GM19240 (cell line): Measurements from ENCODE around the gene COX10.
"Not testable (repeated sequence)": the region's sequence is repeated elsewhere in the genome, so short reads cannot be mapped to it uniquely, and the experiment has no call there.

Source experiments
- DNase-seq: peaks from one replicate; pipeline ENCODE4 v3.0.0; 2011; ENCODE audit warnings: low spot score; ENCODE audit not compliant: insufficient read length

Gene COX10

DNA sequence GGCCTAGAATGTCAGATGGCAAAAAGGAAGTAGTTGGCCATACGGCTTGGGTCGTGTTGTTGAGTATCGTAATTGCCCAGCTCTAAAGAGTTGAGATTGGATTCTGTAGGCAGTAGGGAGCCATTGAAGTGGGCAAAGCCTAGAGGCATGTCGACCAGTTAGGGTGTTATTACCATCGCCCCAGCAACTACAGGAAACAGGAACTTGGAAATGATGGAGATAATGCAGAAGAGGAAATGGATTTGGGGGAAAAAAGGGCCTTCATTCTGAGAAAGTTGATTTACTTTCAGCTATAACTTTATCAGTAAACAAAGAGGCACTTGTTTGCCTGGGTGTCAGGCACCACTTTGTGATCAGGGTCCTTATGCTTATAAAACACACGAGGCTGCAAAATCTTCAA, 52.6 kb downstream of the COX10 start:
- no peak for DNase-seq

DNA sequence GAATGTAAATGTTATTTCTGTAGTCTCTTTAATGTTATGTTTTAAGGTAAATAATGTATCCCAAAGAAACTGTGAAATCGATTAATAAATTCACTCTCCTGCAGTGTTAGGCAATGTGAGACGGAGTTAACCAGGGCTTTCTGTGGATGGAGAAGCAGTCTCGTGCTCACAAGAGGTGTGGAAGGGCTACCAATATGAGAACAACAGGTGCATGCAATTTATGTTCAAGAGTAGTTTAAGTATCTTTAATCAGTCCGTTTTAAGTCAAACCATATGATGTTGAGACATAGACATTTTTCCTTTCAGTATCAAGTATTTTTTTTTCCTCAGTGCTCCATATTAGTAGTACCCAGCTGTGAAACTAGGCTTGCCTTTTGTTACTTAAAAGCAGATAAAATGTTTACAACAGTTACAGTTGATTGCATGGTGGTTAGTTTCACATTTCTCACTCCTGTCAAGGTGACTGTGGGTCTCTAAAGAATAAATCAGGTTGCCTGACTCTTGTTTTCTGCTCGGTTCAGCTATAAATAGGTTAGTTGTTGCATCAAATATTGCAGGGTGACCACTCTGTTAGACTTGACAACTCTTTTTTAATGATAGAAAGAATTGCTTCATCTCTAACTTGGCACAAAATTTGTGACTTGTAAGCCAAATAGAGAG, 54.4 kb downstream of the COX10 start:
- DNase-seq, result no peak

DNA sequence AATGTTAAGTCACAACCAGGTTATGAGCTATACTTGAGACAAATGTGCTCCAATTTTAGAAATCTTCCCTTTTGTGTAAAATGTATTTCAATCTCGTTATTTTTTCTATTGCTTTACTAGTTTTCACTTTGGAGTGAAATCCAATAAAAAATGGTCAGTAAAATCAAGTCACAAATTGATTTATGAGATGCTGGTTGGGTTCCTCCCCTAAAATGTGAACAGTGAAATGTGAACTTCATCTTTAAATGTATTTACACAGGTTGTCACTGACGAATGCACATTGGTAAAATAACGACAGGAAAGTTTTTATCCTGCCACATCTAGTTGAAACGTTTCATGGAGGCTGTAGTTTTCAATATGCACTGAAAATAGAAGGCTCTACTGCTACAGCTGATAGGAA, 55.5 kb downstream of the COX10 start:
- DNase-seq, result no peak

DNA sequence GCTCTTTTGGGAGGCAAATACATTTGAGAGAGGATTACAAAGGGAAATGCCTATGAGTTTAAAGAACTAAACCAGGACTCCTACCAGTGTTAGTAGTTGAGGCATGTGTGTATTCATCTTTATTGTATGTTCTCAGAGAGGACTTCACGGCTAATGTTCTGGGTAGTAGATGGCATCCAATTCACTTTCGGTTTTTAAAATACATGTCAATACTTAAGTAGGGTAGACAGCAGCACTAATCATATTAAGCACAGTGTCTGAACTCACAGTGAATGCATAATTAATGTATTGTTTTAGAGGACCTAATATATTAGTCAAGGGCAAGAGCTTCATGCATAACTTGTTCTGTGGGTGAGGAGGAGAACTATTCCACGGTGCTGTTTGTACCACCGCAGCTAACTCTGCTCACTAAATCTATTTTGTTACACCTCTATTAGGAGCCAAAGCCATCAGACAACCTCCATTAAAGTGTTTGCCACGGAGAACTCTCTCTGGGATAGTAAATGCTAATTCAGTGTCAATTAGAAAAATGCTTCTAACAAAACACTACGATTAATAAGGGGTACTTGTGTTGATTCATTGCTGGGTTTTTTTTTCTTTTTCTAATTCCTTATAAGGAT, 56.3 kb downstream of the COX10 start:
- no peak for DNase-seq

GRCh38 chr17:14133104-14133503, 63.8 kb downstream of the COX10 start:
- DNase-seq, result no peak

DNA sequence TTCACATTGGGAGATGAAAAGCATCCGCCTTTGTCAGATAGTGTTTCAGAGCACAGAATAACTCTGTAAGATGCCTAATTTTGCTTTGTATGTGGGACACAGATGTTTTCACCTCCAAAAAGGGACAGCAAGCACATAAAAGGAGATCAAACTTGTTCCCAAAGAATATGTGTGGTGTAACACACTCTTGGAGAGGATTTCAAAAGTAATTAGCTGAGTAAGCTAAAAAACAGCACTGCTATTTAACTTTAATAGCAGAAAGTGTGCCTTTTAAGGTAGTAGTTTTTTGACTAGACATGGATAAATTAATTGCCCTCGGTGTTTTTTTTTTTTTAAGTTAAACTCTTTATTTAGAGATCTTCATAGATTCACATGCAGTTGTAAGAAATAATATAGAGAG, 65.2 kb downstream of the COX10 start:
- no peak for DNase-seq

- DNase-seq, result no peak
Measured at GRCh38 chr17:14135906-14136590, 66.7 kb downstream of the COX10 start.

DNA sequence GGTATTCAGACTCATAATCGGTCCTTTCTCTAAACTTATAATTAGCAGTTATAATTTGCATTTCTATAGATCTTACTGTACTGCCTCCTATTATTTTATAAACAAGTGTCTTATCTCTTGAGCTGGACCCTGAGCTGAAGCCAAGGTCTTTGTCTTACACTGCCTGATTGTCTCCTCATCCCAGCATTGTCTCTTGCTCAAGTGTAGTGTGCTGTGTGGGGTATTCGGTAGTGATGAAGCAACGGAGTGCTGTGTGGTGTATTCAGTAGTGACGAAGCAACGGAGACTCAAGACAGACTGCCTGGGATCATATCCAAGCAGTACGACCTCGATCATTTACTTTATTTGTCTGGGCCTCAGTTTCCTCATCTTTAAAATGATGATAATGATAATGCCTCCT, 69.3 kb downstream of the COX10 start:
- DNase-seq, result no peak

DNA sequence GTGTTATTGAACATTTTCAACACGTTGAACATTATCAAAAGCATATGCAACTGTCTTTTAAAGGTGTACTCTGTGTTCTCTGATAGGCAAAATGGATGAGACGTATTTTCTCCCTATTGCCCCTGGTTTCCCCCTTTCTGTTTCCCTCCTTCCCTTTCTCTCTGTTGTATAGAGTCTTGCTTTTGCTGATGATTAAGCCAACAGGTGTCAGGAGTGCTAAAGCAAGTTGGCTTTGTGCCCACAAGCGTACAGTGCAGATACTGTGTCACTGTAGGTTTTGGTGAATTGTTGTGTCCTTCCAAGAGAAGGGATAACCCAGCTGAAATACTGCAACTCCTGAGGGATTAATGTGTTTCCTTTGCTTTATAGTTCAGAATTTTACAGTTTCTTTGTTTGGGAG, 74.4 kb downstream of the COX10 start:
- no peak for DNase-seq

GRCh38 chr17:14144508-14144907, 75.2 kb downstream of the COX10 start:
- DNase-seq, result no peak

GRCh38 chr17:14149751-14150150, 80.4 kb downstream of the COX10 start:
- no peak for DNase-seq

DNA sequence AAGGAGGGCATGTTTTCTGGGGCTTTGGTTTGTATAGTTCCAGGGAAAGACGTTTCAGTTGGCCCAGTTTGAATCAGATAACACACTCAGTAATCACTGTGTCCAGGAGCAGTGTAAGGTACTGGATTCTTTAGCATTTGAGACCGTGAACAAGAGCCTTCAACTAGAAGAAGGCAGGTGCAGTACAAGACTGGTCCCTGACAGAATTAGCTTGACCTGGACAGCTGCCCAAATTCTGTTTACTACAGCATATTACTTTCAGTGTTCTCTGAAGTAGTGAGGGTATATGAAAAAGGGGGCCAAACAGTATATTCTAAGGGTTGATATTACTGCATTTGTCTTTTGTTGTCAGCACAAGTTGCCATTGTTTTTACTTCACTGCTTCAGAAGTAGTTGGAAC, 81.3 kb downstream of the COX10 start:
- no peak for DNase-seq

DNA sequence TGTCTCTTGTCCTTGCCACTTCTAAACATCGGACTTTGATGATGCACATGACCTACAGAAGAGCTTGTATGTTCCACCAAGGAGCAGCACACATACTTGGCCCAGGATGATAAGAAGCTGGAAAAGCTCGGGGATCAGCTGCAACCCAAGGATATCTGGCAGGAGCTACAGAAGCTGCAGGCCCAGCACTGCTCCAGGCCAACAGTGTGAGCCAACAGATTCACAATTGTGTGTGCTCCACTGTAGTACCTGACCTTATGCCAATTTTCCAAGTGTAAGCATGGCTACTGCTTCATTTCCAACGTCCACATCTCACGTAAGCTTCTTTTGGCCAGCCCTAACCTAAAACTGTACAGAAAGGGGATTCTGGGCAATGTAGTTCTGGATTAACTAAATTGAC, 83.4 kb downstream of the COX10 start:
- DNase-seq, result no peak

- DNase-seq, result no peak
Measured at GRCh38 chr17:14153374-14153773, 84.1 kb downstream of the COX10 start.

DNA sequence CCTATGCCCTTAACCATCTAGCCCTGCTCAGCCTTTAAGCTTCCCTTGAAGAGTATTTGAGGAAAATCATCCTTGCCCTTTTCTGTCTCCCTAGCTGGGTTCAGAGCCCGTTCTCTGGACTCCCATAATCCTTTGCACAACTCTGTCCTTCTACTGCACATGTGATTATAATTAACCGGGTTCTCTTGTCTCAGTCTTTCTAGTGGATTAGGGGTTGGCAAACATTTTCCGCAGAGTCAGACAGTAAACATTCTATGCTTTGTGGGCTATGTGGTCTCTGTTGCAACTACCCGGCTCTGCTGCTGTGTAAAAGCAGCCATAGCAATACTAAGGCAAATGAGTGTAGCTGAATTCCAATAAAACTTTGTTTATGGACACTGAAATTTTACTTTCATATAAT, 87.4 kb downstream of the COX10 start:
- no peak for DNase-seq

DNA sequence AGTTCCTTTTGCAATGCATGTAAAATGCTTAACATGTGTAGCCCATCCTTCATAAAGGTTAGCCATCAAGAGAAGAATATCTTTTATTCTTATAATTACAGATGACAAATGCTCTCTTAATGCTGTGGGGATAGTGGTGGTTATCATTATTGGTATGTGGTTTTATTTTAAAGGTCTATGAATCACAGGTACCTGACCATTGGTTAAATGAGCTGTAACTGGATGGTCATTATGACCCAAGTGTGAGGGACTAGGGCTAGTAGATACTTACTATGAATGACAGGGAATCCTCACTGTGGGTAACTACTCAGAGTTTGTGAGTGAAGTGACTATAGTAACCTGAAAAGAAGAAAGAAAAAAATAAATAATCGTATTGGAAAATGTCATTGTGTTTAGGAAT, 88.5 kb downstream of the COX10 start:
- DNase-seq, result no peak

GRCh38 chr17:14158707-14159106, 89.4 kb downstream of the COX10 start:
- no peak for DNase-seq

GRCh38 chr17:14161419-14161818, 92.1 kb downstream of the COX10 start:
- DNase-seq, result no peak

- no peak for DNase-seq
Measured at GRCh38 chr17:14165616-14166015, 96.3 kb downstream of the COX10 start.

- not testable (repeated sequence) for DNase-seq
Measured at GRCh38 chr17:14167831-14168230, 98.5 kb downstream of the COX10 start.

DNA sequence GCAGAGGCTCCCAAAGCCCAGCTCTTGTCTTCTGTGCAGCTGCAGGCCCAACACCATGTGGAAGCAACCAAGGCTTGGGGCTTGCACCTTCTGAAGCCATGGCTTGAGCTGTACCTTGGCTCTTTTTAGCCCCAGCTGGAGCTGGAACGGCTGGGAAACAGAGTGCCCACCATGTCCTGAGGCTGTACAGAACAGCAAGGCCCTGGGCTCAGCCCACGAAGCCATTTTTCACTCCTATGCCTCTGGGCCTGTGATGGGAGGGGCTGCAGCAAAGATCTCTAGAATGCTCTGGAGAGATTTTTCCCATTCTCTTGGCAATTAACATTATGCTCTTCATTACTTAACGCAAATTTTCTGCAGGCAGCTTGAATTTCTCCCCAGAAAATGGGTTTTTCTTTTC, 99.3 kb downstream of the COX10 start:
- no peak for DNase-seq

DNA sequence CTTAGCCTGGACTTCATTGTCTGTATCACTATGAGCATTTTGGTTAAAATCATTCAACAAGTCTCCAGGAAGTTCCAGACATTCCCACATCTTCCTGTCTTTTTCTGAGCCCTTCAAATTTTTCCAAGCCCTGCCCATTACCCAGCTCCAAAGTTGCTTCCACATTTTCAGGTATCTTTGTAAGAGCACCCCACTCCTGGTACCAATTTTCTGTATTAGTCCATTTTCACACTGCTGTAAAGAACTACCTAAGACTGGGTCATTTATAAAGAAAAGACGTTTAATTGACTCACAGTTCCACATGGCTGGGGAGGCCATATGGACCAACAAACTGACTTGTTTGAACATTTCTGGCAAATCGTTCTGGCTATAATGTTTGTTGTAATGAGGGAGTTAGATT, 100.0 kb downstream of the COX10 start:
- no peak for DNase-seq

- no peak for DNase-seq
Measured at GRCh38 chr17:14169901-14170300, 100.6 kb downstream of the COX10 start.
